Keratinocyte (primary cell): Measurements from ENCODE around the gene APH1A.

ENCODE experiments used
- EZH2 ChIP-seq: IDR thresholded peaks from one replicate; pipeline ENCODE4 v1.6.1; 2012; ENCODE audit warnings: inconsistent platforms, mild to moderate bottlenecking, low read length, moderate library complexity
- TF ChIP-seq, protein P1 (sequence below), 3 experiments: IDR thresholded peaks in 1 of 3; conservative IDR thresholded peaks in 1 of 3; optimal IDR thresholded peaks in 1 of 3; 2 replicates in 2 of 3; 3 replicates in 1 of 3; pipeline versions ENCODE3 to v1.5.1; 2011; ENCODE audit warnings: low read length in 3 of 3, mild to moderate bottlenecking in 3 of 3, moderate library complexity in 2 of 3, control low read depth in 1 of 3, inconsistent platforms in 1 of 3; ENCODE audit not compliant: insufficient read depth in 2 of 3; ENCODE audit errors: extremely low read depth in 1 of 3

DNA sequence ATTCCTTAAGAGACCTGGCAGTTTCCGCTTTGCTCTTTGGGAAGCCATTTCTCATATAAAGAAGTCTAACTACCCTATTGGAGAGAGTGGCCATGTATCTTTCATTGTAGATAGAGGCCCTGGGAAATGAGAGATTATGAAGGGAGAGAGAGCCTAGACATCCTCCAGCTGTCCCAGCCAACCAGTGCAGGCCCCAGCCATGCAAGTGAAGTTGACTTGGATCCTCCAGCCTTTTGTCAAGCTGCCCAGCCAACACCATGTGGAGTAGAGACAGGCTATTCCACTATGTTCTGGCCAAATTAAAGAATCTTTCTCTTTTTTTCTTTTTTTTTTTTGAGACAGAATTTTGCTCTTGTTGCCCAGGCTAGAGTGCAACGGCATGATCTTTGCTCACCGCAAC lies 25.8 kb downstream of the APH1A start:
- no peak for TF ChIP-seq EZH2
- TF ChIP-seq, protein P1, sequence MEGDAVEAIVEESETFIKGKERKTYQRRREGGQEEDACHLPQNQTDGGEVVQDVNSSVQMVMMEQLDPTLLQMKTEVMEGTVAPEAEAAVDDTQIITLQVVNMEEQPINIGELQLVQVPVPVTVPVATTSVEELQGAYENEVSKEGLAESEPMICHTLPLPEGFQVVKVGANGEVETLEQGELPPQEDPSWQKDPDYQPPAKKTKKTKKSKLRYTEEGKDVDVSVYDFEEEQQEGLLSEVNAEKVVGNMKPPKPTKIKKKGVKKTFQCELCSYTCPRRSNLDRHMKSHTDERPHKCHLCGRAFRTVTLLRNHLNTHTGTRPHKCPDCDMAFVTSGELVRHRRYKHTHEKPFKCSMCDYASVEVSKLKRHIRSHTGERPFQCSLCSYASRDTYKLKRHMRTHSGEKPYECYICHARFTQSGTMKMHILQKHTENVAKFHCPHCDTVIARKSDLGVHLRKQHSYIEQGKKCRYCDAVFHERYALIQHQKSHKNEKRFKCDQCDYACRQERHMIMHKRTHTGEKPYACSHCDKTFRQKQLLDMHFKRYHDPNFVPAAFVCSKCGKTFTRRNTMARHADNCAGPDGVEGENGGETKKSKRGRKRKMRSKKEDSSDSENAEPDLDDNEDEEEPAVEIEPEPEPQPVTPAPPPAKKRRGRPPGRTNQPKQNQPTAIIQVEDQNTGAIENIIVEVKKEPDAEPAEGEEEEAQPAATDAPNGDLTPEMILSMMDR (optimal IDR thresholded peaks at IDR 0.05 in 1 of 3, IDR thresholded peaks at IDR 0.05 in 1 of 3, conservative IDR thresholded peaks at IDR 0.05 in 1 of 3; ENCODE audit: extremely low read depth in 1 of 3, insufficient read depth in 2 of 3, low read length in 3 of 3) = no peak
